ENCODE measurements around the gene EXOSC7. TPM values are rescaled to one million over a fixed set of nuclear protein-coding genes. Genes with fewer than 3 reads are reported as not detected.

Gene EXOSC7
- total and polyA plus RNA-seq, 4 donors: 26.2 to 57.7 (median 46.0) TPM

GRCh38 chr3:45011756-45012508 lies 35.9 kb downstream of the EXOSC7 start:
- WGBS (ENCODE audit: insufficient coverage): 67% methylated on average over 5 of the region's 7 CpGs
- peak in 2 of 6 donors; percentile 52 to 77 for DNase-seq (ENCODE audit: low read depth in 4 of 6, low spot score in 6 of 6)
- Histone ChIP-seq H3K27me3 (ENCODE audit: control insufficient read depth, insufficient read depth, low read length) (no peaks in the 10 kb centered on the region), H3K4me3 (ENCODE audit: low read depth, low read length) (no peak overlapping the region), H3K9me3 (ENCODE audit: control insufficient read depth, insufficient read depth, low read length) (no peaks in the 10 kb centered on the region), H3K27ac (ENCODE audit: low read depth, low read length) (peak overlapping the region; percentile 67), H3K36me3 (ENCODE audit: control insufficient read depth, insufficient read depth, low read length) (peaks cover 24% of the 10 kb centered on the region), H3K4me1 (ENCODE audit: control insufficient read depth, insufficient read depth, low read length) (no peaks in the 10 kb centered on the region)

GRCh38 chr3:45012577-45012976 lies 36.5 kb downstream of the EXOSC7 start:
- Histone ChIP-seq H3K4me3 (ENCODE audit: low read depth, low read length) (no peak overlapping the region), H3K27me3 (ENCODE audit: control insufficient read depth, insufficient read depth, low read length) (no peaks in the 10 kb centered on the region), H3K36me3 (ENCODE audit: control insufficient read depth, insufficient read depth, low read length) (peaks cover 20% of the 10 kb centered on the region), H3K4me1 (ENCODE audit: control insufficient read depth, insufficient read depth, low read length) (no peaks in the 10 kb centered on the region), H3K27ac (ENCODE audit: low read depth, low read length) (peak overlapping the region; percentile 67), H3K9me3 (ENCODE audit: control insufficient read depth, insufficient read depth, low read length) (no peaks in the 10 kb centered on the region)
- 70% methylated on average over 3 of the region's 4 CpGs for WGBS (ENCODE audit: insufficient coverage)
- peak in 1 of 6 donors; percentile 75 for DNase-seq (ENCODE audit: low read depth in 4 of 6, low spot score in 6 of 6)

GRCh38 chr3:45016916-45017315 lies 40.9 kb downstream of the EXOSC7 start:
- Histone ChIP-seq H3K36me3 (ENCODE audit: control insufficient read depth, insufficient read depth, low read length) (peaks cover 11% of the 10 kb centered on the region), H3K9me3 (ENCODE audit: control insufficient read depth, insufficient read depth, low read length) (no peaks in the 10 kb centered on the region), H3K4me1 (ENCODE audit: control insufficient read depth, insufficient read depth, low read length) (peaks cover 6% of the 10 kb centered on the region), H3K4me3 (ENCODE audit: low read depth, low read length) (no peak overlapping the region), H3K27me3 (ENCODE audit: control insufficient read depth, insufficient read depth, low read length) (no peaks in the 10 kb centered on the region), H3K27ac (ENCODE audit: low read depth, low read length) (peak overlapping the region; percentile 44)
- WGBS (ENCODE audit: insufficient coverage): no CpG with 5 or more reads among the region's 2 CpGs
- no peak for DNase-seq (ENCODE audit: low read depth in 4 of 6, low spot score in 6 of 6)

GRCh38 chr3:45017821-45018220 lies 41.8 kb downstream of the EXOSC7 start:
- Histone ChIP-seq H3K36me3 (ENCODE audit: control insufficient read depth, insufficient read depth, low read length) (peaks cover 11% of the 10 kb centered on the region), H3K4me1 (ENCODE audit: control insufficient read depth, insufficient read depth, low read length) (peaks cover 6% of the 10 kb centered on the region), H3K4me3 (ENCODE audit: low read depth, low read length) (no peak overlapping the region), H3K27me3 (ENCODE audit: control insufficient read depth, insufficient read depth, low read length) (no peaks in the 10 kb centered on the region), H3K9me3 (ENCODE audit: control insufficient read depth, insufficient read depth, low read length) (no peaks in the 10 kb centered on the region), H3K27ac (ENCODE audit: low read depth, low read length) (peak overlapping the region; percentile 44)
- 84% methylated on average over 3 of the region's 5 CpGs for WGBS (ENCODE audit: insufficient coverage)
- no peak for DNase-seq (ENCODE audit: low read depth in 4 of 6, low spot score in 6 of 6)

- Histone ChIP-seq H3K36me3 (ENCODE audit: control insufficient read depth, insufficient read depth, low read length) (peaks cover 2% of the 10 kb centered on the region), H3K9me3 (ENCODE audit: control insufficient read depth, insufficient read depth, low read length) (no peaks in the 10 kb centered on the region), H3K27ac (ENCODE audit: low read depth, low read length) (peak overlapping the region; percentile 79), H3K27me3 (ENCODE audit: control insufficient read depth, insufficient read depth, low read length) (no peaks in the 10 kb centered on the region), H3K4me3 (ENCODE audit: low read depth, low read length) (no peak overlapping the region), H3K4me1 (ENCODE audit: control insufficient read depth, insufficient read depth, low read length) (peaks cover 12% of the 10 kb centered on the region)
- WGBS (ENCODE audit: insufficient coverage): 77% methylated on average over 7 of the region's 8 CpGs
- DNase-seq (ENCODE audit: low read depth in 4 of 6, low spot score in 6 of 6): no peak
These were observed 44.5 kb downstream of the EXOSC7 start for GRCh38 chr3:45020534-45020933.

GRCh38 chr3:45021524-45022297 lies 45.7 kb downstream of the EXOSC7 start:
- H3K27me3 ChIP-seq (ENCODE audit: control insufficient read depth, insufficient read depth, low read length): no peaks in the 10 kb centered on the region
- peaks cover 2% of the 10 kb centered on the region for H3K36me3 ChIP-seq (ENCODE audit: control insufficient read depth, insufficient read depth, low read length)
- H3K27ac ChIP-seq (ENCODE audit: low read depth, low read length): peak overlapping the region; percentile 79
- H3K4me1 ChIP-seq (ENCODE audit: control insufficient read depth, insufficient read depth, low read length): peaks cover 20% of the 10 kb centered on the region
- no peaks in the 10 kb centered on the region for H3K9me3 ChIP-seq (ENCODE audit: control insufficient read depth, insufficient read depth, low read length)
- no peak overlapping the region for H3K4me3 ChIP-seq (ENCODE audit: low read depth, low read length)
- 75% methylated on average over 8 of the region's 12 CpGs for WGBS (ENCODE audit: insufficient coverage)
- peak in 1 of 6 donors; percentile 82 for DNase-seq (ENCODE audit: low read depth in 4 of 6, low spot score in 6 of 6)

GRCh38 chr3:45023675-45024074 lies 47.6 kb downstream of the EXOSC7 start:
- WGBS (ENCODE audit: insufficient coverage): 83% methylated on average over 1 of the region's 3 CpGs
- H3K27ac ChIP-seq (ENCODE audit: low read depth, low read length): no peak overlapping the region
- H3K27me3 ChIP-seq (ENCODE audit: control insufficient read depth, insufficient read depth, low read length): no peaks in the 10 kb centered on the region
- no peaks in the 10 kb centered on the region for H3K9me3 ChIP-seq (ENCODE audit: control insufficient read depth, insufficient read depth, low read length)
- H3K36me3 ChIP-seq (ENCODE audit: control insufficient read depth, insufficient read depth, low read length): no peaks in the 10 kb centered on the region
- DNase-seq (ENCODE audit: low read depth in 4 of 6, low spot score in 6 of 6): no peak
- peaks cover 24% of the 10 kb centered on the region for H3K4me1 ChIP-seq (ENCODE audit: control insufficient read depth, insufficient read depth, low read length)
- no peak overlapping the region for H3K4me3 ChIP-seq (ENCODE audit: low read depth, low read length)

- DNase-seq (ENCODE audit: low read depth in 4 of 6, low spot score in 6 of 6): peak in 1 of 6 donors; percentile 60
These were observed 48.7 kb downstream of the EXOSC7 start for GRCh38 chr3:45024542-45025255.

GRCh38 chr3:45026038-45026437 lies 50.0 kb downstream of the EXOSC7 start, which contains the start of gene CLEC3B:
Gene CLEC3B, plus strand, starts transcription at chr3:45026303. Its CDS starts 60 bp downstream, at chr3:45026363.
- WGBS (ENCODE audit: insufficient coverage): 37% methylated on average over 11 of the region's 13 CpGs
- DNase-seq (ENCODE audit: low read depth in 4 of 6, low spot score in 6 of 6): peak in 1 of 6 donors; percentile 68
- Histone ChIP-seq H3K9me3 (ENCODE audit: control insufficient read depth, insufficient read depth, low read length) (no peaks in the 10 kb centered on the region), H3K36me3 (ENCODE audit: control insufficient read depth, insufficient read depth, low read length) (no peaks in the 10 kb centered on the region), H3K4me1 (ENCODE audit: control insufficient read depth, insufficient read depth, low read length) (peaks cover 23% of the 10 kb centered on the region), H3K4me3 (ENCODE audit: low read depth, low read length) (peak within 1 kb of the TSS; percentile 19), H3K27ac (ENCODE audit: low read depth, low read length) (peak within 1 kb of the TSS; percentile 64), H3K27me3 (ENCODE audit: control insufficient read depth, insufficient read depth, low read length) (no peaks in the 10 kb centered on the region)

More at GRCh38 chr3:45024542-45025255, 48.7 kb downstream of the EXOSC7 start:
- peaks cover 26% of the 10 kb centered on the region for H3K4me1 ChIP-seq (ENCODE audit: control insufficient read depth, insufficient read depth, low read length)
- H3K9me3 ChIP-seq (ENCODE audit: control insufficient read depth, insufficient read depth, low read length): no peaks in the 10 kb centered on the region
- peak overlapping the region; percentile 8 for H3K27ac ChIP-seq (ENCODE audit: low read depth, low read length)
- H3K4me3 ChIP-seq (ENCODE audit: low read depth, low read length): no peak overlapping the region
- no peaks in the 10 kb centered on the region for H3K36me3 ChIP-seq (ENCODE audit: control insufficient read depth, insufficient read depth, low read length)
- H3K27me3 ChIP-seq (ENCODE audit: control insufficient read depth, insufficient read depth, low read length): no peaks in the 10 kb centered on the region
- WGBS (ENCODE audit: insufficient coverage): 66% methylated on average over 3 of the region's 6 CpGs

All from spinal cord (tissue), 10 donors.